OCI-M1 (cell line): ENCODE data around the gene DHDDS.
"Not testable (repeated sequence)": the region's sequence is repeated elsewhere in the genome, so short reads cannot be mapped to it uniquely, and the experiment has no call there.

Experiments used
- DNase-seq: peaks from one replicate; lab custom pipeline; 2025; lab: John Stamatoyannopoulos, UW

DHDDS gene

GRCh38 chr1:26475989-26476388, 43.9 kb downstream of the DHDDS start:
- DNase-seq: no peak

DNA sequence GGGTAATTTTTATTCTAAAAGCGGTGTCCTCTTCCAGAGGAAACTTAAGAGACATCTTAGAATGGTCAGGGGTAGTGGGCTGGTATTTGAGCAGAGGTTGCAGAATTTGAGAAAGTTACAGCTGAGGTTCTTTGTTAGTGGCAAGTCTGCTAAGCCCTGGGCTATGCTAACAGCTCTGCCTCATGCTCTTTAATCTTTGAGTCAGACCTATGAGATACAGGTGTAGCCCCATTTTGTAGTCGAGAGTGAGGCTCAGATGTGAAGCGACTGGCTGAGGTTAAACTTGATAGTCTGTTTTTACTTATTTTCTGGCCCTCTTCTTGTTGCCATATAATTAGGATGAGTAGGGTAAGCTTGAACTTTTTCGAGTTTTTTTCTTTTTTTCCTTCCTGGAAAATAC, 44.8 kb downstream of the DHDDS start:
- DNase-seq: no peak

DNA sequence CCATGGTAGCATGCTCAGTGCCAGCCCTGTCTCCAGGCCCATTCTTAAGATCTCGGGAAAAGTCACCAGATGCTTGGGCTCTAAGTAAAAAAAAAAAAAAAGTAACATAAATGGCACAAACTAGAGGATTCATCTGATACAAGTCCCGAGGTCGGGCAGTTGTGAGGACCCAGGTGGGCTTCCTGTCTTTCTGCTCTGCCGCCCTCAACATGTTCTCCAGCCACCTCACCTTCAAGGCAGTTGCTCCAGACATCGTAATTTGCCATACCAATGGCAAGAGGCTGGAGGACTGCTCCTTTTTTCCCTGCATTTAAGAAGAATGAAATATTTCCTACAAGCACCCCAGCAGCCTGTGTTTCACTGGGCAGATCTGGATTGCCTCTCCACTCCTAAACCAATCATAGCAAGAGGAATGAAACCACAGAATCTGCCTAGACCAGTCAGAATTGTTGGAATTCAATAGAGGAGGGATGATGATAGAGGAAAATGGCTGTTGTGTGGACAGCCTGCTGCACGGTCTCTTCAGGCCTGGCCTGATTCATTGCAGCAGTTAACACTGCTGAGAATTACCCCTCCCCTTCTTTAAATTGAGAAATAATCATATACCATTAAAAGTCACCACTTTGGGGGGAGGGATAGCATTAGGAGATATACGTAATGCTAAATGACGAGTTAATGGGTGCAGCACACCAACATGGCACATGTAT, 45.5 kb downstream of the DHDDS start:
- no peak for DNase-seq

DNA sequence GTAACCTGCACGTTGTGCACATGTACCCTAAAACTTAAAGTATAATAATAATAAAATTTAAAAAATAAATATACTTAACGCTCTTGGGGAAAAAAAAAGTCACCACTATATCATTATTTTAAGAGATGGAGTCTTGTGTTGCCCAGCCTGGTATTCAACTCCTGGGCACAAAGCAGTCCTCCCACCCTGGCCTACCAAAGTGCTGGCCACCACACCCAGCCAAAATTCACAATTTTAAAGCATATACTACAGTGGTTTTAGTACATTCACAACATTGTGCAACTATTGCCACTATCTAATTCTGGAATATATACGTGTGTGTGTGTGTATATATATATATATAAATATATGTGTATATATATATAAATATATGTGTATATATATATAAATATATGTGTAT, 46.0 kb downstream of the DHDDS start:
- no peak for DNase-seq

DNA sequence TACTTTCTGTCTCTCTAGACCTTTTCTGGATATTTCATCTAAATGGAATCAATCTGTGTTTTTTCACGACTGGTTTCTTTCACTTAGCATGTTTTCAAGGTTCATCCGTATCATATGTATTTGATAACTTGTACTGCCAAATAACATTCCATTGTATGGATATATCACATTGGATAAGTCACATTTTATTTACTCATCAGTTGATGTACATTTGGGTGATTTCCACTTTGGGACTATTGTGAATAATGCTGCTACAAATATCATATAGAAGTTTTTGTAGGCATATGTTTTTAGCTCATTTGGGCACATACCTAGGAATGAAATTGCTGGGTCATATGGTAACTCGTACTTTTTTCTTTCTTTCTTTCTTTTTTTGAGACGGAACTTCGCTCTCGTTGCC, 46.9 kb downstream of the DHDDS start:
- DNase-seq: no peak

- DNase-seq: no peak
Observed at GRCh38 chr1:26482921-26483320, 50.8 kb downstream of the DHDDS start.

DNA sequence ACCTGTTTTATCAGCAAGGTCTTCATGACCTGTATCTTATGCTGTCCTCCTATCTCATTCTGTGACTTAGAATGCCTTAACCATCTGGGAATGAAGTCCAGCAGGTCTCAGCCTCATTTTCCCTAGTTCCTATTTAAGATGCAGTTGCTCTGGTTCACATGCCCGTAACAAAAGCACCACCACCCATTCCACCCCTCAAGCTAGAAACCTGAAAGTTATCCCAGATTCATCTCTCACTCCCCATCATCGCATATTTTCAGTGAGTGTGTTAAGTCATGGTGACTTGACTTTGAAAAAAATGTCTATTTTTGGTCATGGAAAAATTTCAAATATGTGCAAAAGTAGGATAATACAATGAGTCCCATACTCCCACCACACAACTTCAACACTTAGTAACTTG, 51.9 kb downstream of the DHDDS start:
- DNase-seq: no peak

DNA sequence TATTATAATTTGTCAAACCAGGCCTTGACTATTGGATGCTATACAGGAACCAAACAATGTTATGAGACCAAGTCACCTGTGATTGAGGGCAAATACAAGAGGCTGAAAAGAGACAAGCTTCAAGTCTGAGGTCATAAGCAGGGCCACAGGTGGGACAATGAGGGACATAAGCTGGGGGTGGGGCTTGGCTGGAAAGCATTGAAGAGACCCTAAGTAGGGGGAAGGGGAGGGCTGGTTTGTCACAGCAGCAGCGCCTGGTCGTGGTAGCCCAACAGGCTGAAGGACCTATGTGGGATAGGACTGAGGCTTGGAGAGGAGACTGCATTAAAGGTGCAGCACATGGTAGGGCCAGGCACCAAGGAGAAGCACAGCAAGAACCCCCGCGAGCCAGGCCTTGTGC, 58.0 kb downstream of the DHDDS start:
- DNase-seq: no peak

- DNase-seq: no peak
Observed at GRCh38 chr1:26493267-26493666, 61.1 kb downstream of the DHDDS start.

DNA sequence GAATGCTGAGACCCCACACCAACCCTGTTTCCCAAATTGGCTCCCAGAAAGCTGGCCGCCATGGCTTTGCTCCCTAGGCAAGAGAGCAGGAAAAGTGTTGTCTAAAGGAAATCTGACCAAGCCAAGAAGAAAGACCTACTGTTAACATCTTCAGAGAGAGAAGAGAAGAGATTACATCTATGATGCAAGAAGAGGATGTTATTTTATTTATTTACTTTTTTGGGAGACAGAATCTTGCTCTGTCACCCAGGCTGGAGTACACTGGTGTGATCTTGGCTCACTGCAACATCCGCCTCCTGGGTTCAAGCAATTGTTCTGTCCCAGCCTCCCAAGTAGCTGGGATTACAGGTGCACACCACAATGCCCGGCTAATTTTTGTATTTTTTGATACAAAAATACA, 61.8 kb downstream of the DHDDS start:
- DNase-seq: no peak

GRCh38 chr1:26496861-26497260, 64.7 kb downstream of the DHDDS start:
- DNase-seq: no peak

- DNase-seq: no peak
Observed at GRCh38 chr1:26498894-26499293, 66.8 kb downstream of the DHDDS start.

- DNase-seq: peak; percentile 95
Observed at GRCh38 chr1:26500488-26501175, 68.5 kb downstream of the DHDDS start.

- DNase-seq: not testable (repeated sequence)
Observed at GRCh38 chr1:26510711-26511110, 78.6 kb downstream of the DHDDS start.

DNA sequence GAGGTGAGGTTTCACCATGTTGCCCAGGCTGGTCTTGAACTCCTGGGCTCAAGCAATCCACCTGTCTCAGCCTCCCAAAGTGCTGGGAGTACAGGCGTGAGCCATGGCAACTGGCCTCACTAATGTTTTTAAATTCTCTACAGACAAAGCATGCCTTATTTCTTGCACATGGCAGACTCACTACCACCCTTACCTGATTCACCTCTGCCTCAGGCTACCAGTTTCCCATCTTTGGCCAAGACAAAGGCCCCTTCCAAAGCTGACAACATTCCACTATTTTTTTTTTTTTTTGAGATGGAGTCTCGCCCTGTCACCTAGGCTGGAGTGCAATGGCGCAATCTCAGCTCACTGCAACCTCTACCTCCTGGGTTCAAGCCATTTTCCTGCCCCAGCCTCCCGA, 83.7 kb downstream of the DHDDS start:
- DNase-seq: not testable (repeated sequence)

DNA sequence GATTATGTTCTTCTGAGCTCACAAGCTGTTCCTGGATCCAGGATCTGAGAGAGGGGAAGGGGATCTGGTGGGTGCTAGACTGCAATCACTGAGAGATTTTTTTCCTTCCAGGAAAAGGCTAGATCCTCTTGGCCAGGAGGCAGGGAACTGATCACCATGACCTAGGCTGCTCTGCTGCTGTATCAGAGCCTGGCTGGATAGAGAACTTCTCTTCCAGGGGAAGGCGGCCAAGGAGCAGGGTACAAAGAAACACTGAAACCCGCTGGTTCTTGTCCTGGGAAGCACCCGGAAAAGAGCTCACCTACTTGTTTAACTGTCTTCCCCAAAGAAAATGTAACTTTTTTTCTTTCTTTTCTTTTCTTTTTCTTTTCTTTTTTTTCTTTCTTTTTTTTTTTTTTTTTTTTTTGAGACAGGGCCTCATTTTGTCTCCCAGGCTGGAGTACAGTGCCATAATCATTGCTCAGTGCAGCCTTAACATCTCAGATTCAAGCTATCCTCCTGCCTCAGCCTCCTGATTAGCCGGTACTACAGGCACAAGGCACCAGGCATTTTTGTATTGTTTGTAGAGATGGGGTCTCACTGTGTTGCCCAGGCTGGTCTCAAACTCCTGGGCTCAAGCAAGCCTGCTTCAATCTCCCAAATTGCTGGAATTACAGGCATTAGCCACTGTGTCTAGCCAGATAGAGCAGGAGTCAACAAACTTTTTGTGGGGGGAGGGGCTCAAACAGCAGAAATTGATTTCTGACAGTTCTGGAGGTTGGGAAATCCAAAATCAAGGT, 85.1 kb downstream of the DHDDS start:
- DNase-seq: no peak

DNA sequence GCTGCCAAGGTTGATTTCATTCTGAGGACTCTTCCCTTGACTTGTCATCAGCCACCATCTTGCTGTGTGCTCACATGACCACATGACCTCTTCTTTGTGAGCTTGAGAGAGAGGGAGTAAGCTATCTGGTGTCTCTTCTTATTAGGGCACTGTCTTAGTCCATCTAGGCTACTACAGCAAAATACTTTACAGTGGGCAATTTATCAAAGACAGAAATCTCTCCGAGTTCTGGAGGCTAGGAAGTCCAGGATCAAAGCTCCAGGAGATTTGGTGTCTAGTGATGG, 85.6 kb downstream of the DHDDS start:
- DNase-seq: no peak

DNA sequence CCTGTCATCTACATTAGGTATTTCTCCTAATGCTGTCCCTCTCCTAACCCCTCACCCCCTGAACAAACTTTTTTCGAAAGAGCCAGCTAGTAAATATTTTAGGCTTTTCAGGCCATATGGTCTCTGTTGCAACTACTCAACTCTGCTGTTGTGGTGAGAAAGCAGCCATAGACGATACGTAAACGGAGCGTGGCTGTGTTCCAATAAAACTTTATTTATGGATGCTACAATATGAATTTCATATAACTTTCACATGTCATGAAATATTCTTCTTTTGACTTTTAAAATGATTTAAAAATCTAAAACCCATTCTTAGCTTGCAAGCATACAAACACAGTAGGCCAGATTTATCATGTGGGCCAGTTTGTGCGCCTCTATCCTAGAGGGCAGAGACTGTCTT, 86.2 kb downstream of the DHDDS start:
- no peak for DNase-seq

- no peak for DNase-seq
Observed at GRCh38 chr1:26520339-26520738, 88.2 kb downstream of the DHDDS start.
